DMS53 (cell line): ENCODE results near the gene QSOX2.
"Not testable (repeated sequence)": the region's sequence is repeated elsewhere in the genome, so short reads cannot be mapped to it uniquely, and the experiment has no call there.

Experiments used
- DNase-seq: peaks from one replicate; lab custom pipeline; 2025; lab: John Stamatoyannopoulos, UW

The QSOX2 gene

GRCh38 chr9:136236471-136237410, 8.9 kb downstream of the QSOX2 start:
- DNase-seq, result not testable (repeated sequence)

- DNase-seq, result no peak
Measured at GRCh38 chr9:136235709-136236455, 9.7 kb downstream of the QSOX2 start.

GRCh38 chr9:136235171-136235570, 10.4 kb downstream of the QSOX2 start:
- no peak for DNase-seq

- no peak for DNase-seq
Measured at GRCh38 chr9:136234597-136234996, 11.0 kb downstream of the QSOX2 start.

- no peak for DNase-seq
Measured at GRCh38 chr9:136233868-136234267, 11.7 kb downstream of the QSOX2 start.

- no peak for DNase-seq
Measured at GRCh38 chr9:136233411-136233810, 12.2 kb downstream of the QSOX2 start.

GRCh38 chr9:136232969-136233368, 12.6 kb downstream of the QSOX2 start:
- DNase-seq, result peak; percentile 23

GRCh38 chr9:136231478-136232297, 13.9 kb downstream of the QSOX2 start:
- no peak for DNase-seq

- no peak for DNase-seq
Measured at GRCh38 chr9:136230773-136231172, 14.8 kb downstream of the QSOX2 start.

- DNase-seq, result no peak
Measured at GRCh38 chr9:136230365-136230764, 15.2 kb downstream of the QSOX2 start.

- no peak for DNase-seq
Measured at GRCh38 chr9:136229096-136230065, 16.2 kb downstream of the QSOX2 start.

- DNase-seq, result peak; percentile 30
Measured at GRCh38 chr9:136228107-136228875, 17.3 kb downstream of the QSOX2 start.

- no peak for DNase-seq
Measured at GRCh38 chr9:136226680-136227407, 18.8 kb downstream of the QSOX2 start.

GRCh38 chr9:136225748-136226679, 19.6 kb downstream of the QSOX2 start:
- peak; percentile 89 for DNase-seq

- no peak for DNase-seq
Measured at GRCh38 chr9:136225366-136225747, 20.3 kb downstream of the QSOX2 start.

GRCh38 chr9:136223871-136224640, 21.6 kb downstream of the QSOX2 start:
- no peak for DNase-seq

- DNase-seq, result no peak
Measured at GRCh38 chr9:136222906-136223285, 22.7 kb downstream of the QSOX2 start.
